A673 (cell line): Measurements from ENCODE around the gene IGF2BP1.

ENCODE experiments used
- EZH2 ChIP-seq: fragments of 200-600 bp; sonication (generic); IDR thresholded peaks from 2 replicates; pipeline ENCODE4 v1.6.1; 2017; ENCODE audit warnings: borderline replicate concordance, low read depth, mild to moderate bottlenecking, mixed read lengths, antibody characterized with exemption, low read length; ENCODE audit not compliant: poor library complexity, severe bottlenecking
- TF ChIP-seq, protein P1 (sequence below): fragments of 300-800, 200-600 bp; sonication (generic); conservative IDR thresholded peaks from 2 replicates; pipeline ENCODE4 v1.5.1; 2017; ENCODE audit warnings: low read depth, mild to moderate bottlenecking, antibody characterized with exemption, low read length, moderate library complexity, mixed read lengths

DNA sequence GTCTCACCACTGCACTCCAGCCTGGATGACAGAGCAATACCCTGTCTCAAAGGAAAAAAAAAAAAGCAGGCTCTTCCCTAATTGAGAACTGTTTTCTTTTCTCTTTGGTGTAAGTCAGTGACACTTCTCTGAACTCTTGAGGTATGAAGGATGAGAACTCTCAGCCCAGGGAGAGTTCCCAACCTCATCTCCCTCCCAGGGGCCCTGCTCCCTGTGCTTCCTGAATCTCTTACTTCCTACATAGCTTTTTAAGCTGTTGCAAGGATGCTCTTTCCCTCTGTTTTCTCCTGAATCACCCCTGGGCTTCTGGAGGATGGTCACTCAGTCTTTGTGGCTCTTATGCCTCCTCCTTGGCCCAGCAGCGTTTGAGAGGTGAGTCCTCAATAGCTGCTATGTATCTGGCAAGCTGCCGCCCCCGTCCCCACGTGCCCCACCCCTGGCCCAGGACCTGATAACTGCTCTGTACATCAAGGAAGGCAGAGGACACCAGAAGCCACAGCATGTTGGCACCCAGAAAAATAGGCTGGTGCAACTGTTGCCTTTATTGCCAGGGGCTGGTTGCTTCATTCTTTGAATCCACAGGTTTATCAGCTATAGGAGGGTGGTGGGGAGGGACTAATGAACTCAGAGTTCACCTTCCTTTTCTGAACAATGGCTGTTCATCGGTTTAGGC is 24.0 kb downstream of the IGF2BP1 start:
- TF ChIP-seq, protein P1, sequence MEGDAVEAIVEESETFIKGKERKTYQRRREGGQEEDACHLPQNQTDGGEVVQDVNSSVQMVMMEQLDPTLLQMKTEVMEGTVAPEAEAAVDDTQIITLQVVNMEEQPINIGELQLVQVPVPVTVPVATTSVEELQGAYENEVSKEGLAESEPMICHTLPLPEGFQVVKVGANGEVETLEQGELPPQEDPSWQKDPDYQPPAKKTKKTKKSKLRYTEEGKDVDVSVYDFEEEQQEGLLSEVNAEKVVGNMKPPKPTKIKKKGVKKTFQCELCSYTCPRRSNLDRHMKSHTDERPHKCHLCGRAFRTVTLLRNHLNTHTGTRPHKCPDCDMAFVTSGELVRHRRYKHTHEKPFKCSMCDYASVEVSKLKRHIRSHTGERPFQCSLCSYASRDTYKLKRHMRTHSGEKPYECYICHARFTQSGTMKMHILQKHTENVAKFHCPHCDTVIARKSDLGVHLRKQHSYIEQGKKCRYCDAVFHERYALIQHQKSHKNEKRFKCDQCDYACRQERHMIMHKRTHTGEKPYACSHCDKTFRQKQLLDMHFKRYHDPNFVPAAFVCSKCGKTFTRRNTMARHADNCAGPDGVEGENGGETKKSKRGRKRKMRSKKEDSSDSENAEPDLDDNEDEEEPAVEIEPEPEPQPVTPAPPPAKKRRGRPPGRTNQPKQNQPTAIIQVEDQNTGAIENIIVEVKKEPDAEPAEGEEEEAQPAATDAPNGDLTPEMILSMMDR: no peak
- no peak for TF ChIP-seq EZH2
